Measurements from ENCODE around the gene PRR19.
A peak's percentile ranks its signal among the peaks of the same experiment; 100 is the strongest.

The PRR19 gene

GRCh38 chr19:42285988-42286348, 16.0 kb upstream of the PRR19 start:
- TF ChIP-seq SIN3A (IDR thresholded peaks at IDR 0.05; ENCODE audit: borderline replicate concordance, insufficient read depth, low read length) = no peak
- no peak for TF ChIP-seq TAF1 (IDR thresholded peaks at IDR 0.05; ENCODE audit: borderline replicate concordance, insufficient read depth, low read length)
- TF ChIP-seq POLR2AphosphoS5 (IDR thresholded peaks at IDR 0.05; ENCODE audit: low read depth, low read length) = no peak
- no peak for TF ChIP-seq FOXP2 (optimal IDR thresholded peaks at IDR 0.05; ENCODE audit: borderline replicate concordance, extremely low read depth, extremely low read length, insufficient read depth)
- TF ChIP-seq REST (IDR thresholded peaks at IDR 0.05; ENCODE audit: insufficient read depth in 1 of 2, low read depth in 2 of 2, low read length in 2 of 2) = no peak

- TF ChIP-seq POLR2AphosphoS5 (IDR thresholded peaks at IDR 0.05; ENCODE audit: low read depth, low read length) (0 out of 2 replicates have a peak, but pooled peaks have one; percentile 37), TAF1 (IDR thresholded peaks at IDR 0.05; ENCODE audit: borderline replicate concordance, insufficient read depth, low read length) (no peak), REST (IDR thresholded peaks at IDR 0.05; ENCODE audit: insufficient read depth in 1 of 2, low read depth in 2 of 2, low read length in 2 of 2) (no peak), SIN3A (IDR thresholded peaks at IDR 0.05; ENCODE audit: borderline replicate concordance, insufficient read depth, low read length) (no peak)
Measured at GRCh38 chr19:42286349-42287016, 15.4 kb upstream of the PRR19 start.

- TF ChIP-seq TAF1 (IDR thresholded peaks at IDR 0.05; ENCODE audit: borderline replicate concordance, insufficient read depth, low read length) (no peak), REST (IDR thresholded peaks at IDR 0.05; ENCODE audit: insufficient read depth in 1 of 2, low read depth in 2 of 2, low read length in 2 of 2) (no peak), SIN3A (IDR thresholded peaks at IDR 0.05; ENCODE audit: borderline replicate concordance, insufficient read depth, low read length) (no peak), POLR2AphosphoS5 (IDR thresholded peaks at IDR 0.05; ENCODE audit: low read depth, low read length) (no peak)
Measured at GRCh38 chr19:42287017-42287826, 14.7 kb upstream of the PRR19 start.

GRCh38 chr19:42287827-42288107, 14.2 kb upstream of the PRR19 start:
- TF ChIP-seq FOXP2 (optimal IDR thresholded peaks at IDR 0.05; ENCODE audit: borderline replicate concordance, extremely low read depth, extremely low read length, insufficient read depth) = no peak
- no peak for TF ChIP-seq REST (IDR thresholded peaks at IDR 0.05; ENCODE audit: insufficient read depth in 1 of 2, low read depth in 2 of 2, low read length in 2 of 2)
- TF ChIP-seq TAF1 (IDR thresholded peaks at IDR 0.05; ENCODE audit: borderline replicate concordance, insufficient read depth, low read length) = no peak
- no peak for TF ChIP-seq POLR2AphosphoS5 (IDR thresholded peaks at IDR 0.05; ENCODE audit: low read depth, low read length)
- no peak for TF ChIP-seq SIN3A (IDR thresholded peaks at IDR 0.05; ENCODE audit: borderline replicate concordance, insufficient read depth, low read length)
